GM21717 (cell line): Measurements from ENCODE around the gene TMEM132C.
"Not testable (repeated sequence)": the region's sequence is repeated elsewhere in the genome, so short reads cannot be mapped to it uniquely, and the experiment has no call there.

ENCODE experiments used
- ATAC-seq: cut with Tn5 transposase; IDR thresholded peaks from one replicate; pipeline ENCODE4 v1.9.1; 2021; ENCODE audit warnings: mild to moderate bottlenecking, moderate library complexity; ENCODE audit not compliant: unreplicated experiment

The TMEM132C gene

DNA sequence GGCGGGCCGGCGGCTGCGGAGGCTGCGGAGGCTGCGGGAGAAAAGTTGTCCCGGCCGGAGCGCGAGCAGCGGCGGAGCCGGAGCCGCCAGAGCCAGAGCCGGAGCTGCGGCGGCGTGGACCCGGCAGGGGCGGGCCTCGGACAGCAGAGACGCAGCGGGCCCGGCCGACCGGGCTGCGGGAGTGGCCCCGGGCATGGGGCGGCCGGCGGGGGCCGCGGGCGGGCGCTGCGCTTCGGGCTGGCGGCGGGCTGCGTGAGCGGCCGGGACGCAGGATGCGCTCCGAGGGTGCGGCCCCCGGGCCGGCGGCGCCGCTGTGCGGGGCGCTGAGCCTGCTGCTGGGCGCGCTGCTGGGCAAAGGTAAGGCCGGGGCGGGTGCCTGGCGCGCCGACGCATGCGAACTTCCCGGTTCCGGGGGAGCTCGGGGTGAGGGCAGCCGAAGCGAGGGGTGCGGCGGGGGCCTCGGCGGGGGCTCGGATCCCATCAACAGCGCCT lies at the start of gene TMEM132C:
Gene TMEM132C (plus strand): TSS at position 40 of the 492 bp plus-strand sequence. CDS start 233 bp downstream, at position 273.
- no peak for ATAC-seq

DNA sequence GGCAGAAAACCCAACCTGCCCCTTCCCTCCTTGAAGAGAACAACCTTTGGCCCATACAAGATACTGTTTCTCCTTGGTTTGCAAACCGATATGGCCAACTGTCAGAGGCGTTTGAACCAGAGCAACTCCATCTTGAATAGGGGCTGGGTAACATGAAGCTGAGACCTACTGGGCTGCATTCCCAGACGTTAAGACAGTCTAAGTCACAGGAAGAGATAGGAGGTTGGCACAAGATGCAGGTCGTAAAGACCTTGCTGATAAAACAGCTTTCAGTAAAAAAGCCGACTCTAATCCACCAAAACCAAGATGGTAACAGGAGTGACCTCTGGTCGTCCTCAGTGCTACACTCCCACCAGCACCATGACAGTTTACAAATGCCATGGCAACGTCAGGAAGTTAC lies 42.7 kb upstream of the TMEM132C start:
- no peak for ATAC-seq

DNA sequence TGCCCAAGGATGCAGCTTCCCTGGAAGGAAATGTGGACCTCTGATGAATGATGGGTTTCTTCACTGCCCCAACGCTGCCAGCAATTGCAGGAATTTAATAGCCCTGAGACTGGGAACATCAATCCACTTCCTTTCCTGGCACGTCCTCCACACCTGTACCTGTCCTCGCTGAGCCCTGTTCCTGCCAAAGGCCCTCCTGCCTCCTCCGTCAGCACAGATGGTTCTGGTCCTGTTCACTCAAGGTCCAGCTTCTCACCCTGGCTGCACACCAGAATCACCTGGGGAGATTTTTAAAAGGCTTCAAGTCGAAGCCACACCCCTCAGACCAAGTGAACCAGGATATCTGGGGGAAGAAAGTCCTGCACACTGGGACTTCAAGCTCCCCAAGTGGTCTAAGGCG lies 38.4 kb upstream of the TMEM132C start:
- ATAC-seq: no peak

DNA sequence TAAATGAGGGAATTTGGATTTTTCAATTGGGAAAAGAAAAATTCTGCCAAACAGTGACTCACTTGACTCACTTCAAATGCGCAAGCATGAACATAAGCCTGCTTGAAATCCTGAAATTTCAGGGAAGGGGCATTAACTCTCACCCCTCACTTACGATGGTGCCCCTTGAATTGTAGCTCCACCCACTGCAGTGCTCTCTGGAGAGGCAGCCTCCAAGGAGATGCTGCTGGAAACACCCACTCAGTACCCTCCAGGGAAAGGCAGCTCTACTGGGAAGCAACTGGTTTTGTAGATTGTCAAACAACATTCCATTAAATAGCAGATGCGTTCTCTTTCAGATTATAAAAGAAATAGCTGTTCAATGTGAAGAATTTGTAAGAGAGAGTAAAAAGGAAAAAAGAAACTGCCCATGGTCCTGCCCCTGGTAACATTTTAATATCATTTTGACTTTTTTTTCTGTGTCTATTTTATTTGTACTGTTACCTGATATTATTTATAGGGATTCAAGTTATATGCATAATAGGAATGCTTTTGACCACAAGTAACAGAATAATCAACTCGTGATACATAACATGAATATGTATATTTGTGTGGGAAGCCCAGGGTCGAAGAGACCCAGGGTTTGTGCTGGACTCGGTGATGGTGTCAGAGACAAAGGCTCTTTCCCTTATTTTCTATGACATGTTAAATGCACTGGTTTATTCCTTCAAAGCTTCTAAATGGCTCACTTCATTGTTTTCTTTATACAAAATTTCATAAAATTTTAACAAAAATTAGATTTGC lies 31.1 kb upstream of the TMEM132C start:
- ATAC-seq: no peak

DNA sequence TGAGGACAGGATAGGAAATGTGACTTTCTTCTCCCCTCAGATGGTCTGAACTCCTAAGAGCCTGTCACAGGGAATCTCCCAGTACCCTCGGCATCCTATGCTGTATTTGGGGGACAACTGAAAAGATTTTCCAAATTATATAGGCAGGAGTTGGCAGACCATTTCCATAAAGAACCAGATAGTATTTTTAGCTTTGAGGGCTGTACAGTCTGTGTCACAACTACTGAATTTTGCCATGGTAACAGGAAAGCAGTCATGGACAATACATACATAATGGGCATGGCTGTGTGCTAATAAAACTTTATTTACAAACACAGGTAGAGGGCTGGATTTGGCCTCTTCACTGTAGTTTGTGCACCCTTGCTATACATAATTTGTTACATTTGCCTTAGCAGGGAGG lies 30.4 kb upstream of the TMEM132C start:
- no peak for ATAC-seq

DNA sequence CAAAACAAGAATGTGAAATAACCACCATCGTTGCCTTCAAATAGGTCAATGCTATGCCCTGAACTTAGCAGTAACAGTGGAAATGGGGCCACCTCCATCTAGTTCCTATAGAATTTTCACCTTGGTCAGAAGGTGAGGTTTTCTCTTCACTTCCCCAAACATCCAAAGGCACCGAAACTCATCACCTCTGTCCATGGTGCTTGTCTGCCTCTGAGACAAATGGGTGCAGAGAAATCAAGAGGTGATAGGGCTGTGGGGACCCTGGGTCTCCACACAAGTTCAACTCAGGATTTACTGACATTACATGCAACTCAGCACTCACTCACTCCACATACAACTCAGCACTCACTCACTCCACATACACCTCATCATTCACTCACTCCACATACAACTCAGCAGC lies 26.2 kb upstream of the TMEM132C start:
- ATAC-seq: no peak

DNA sequence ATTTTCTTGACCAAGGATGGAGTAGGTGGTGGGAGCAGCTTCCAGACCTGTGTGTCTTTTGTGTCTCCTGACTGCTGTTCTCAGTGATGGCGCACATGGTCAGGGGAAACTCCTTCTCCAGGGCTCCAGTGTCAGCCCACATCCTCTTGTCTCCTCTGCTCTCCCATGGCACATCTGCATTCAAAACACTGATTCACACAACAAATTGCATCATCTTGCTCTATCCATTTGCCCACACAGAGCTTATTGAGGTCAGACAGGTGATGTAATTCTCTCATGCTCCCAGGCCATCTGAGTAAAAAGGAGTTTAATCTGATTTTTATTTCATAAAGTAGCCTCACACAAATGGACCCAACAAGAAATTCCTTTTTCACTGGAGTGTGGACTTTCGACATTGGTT lies 21.8 kb upstream of the TMEM132C start:
- ATAC-seq: no peak

DNA sequence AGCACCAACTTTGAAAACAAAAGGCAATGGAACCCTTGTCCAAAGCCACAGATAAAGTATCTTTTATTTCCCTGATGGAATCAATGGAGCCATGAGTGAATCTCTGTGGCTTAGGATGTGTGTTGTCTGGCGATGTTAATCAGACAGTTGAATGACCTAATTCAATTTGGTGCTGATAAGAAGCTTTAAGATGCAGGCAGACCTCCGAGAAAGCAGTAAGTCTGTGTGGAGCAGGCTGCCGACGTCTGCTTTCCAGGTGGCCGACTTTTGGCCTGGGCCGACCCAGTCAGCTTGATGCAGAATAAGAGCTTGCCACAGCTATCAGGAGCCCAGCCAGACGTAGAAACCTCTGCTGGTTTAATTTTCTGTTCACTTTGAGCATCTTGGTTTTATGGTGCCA lies 21.1 kb upstream of the TMEM132C start:
- ATAC-seq: no peak

DNA sequence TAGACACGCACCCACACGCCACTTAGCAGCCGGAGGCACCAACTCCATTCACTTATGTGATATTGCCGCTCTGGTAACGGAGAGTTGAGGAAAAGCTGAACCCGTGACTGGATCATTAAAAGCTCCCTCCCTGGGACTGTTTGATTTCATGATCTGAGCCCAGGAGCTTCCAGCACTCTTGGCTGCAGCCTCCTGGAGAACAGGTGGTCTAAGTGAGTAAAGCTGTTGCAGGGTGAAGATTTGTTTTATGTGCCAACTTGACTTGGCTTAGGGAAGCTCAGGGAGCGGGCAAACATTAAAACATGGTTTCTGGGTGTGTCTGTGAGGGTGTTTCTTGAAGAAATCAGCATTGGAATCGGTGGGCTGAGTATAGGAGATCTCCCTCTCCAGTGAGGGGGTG lies 16.9 kb upstream of the TMEM132C start:
- ATAC-seq: no peak

DNA sequence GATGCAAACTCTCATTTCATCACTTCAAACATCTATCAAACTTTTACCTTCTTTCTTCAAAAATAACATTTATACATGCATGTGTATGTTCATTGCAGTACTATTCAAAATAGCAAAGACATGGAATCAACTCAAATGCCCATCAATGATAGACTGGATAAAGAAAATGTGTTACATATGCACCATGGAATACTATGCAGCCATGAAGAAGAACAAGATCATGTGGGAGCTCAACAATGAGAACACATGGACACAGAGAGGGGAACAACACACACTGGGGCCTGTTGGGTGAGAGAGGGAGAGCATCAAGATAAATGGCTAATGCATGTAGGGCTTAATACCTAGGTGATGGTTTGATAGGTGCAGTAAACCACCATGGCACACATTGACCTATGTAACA lies 13.1 kb upstream of the TMEM132C start:
- not testable (repeated sequence) for ATAC-seq

DNA sequence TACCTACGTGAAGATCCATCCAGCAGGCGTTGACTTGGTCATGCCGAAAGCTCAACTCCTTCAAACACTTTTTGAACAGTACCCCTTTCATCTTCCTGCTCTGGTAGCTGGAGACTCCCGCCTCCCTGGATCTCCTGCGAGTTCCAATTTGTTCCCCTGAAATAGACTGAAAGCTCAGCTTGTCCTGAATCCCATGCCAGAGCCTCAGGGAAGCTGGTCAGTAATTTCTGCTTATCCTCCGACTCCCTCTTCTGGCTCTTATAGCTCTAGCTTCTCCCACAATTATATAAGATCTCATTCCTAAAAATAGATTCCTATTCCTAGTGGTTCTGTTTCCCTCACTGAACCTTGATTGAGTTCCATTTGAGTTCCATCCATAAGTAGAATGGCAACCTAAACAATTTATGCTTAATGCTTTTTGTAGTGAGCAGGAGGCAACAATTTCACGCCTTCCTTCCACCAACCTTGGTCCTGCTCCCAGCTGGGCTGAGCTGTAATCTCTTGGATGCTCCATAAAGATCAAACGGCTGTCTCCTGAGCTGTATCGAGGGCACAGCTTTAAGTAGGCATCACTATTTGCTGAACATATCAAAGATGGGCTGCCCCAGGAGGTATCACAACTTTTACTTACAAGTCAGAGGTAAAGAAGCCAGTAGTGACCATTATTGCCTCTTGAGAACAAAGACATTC lies 8.0 kb upstream of the TMEM132C start:
- no peak for ATAC-seq

DNA sequence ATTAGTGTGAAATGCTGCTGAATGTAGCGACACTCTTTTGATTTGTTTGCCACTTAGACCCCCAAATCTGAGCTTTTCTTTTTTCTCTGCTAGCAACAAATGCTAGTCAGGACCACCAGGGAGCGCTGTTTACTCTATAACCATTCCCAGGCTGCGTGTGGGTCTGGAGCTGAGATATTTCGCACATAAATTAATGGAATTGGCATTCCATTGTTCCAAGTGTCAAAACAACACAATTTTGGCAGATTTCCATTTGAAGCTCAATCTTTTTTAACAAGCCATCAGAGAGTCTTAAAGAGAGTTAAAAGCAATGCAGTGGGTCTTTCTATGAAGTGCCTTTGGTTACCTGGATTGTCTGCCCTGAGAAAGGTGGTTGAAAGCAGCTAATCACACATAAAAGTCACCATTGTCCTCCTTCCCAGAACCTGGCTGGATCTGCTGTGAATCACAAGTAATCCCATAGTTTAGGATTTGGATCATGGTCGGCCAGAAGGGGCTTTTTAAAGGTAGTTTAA lies 7.4 kb upstream of the TMEM132C start:
- ATAC-seq: no peak

DNA sequence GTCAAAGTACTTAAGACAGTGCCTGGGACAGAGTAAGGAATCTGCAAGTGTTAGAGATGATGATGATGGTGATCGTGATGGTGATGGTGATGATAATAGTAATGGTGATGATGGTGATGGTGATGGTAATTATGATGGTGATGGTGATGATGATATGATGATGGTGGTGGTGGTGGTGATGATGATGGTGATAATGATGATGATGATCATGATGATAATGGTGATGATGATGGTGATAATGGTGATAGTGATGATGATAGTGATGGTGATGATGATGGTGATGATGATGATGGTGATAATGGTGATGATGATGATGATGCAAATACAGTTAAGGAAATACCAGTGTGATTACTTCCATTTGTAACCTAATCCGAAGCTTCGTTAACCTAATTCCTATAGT lies 5.2 kb upstream of the TMEM132C start:
- ATAC-seq: no peak

DNA sequence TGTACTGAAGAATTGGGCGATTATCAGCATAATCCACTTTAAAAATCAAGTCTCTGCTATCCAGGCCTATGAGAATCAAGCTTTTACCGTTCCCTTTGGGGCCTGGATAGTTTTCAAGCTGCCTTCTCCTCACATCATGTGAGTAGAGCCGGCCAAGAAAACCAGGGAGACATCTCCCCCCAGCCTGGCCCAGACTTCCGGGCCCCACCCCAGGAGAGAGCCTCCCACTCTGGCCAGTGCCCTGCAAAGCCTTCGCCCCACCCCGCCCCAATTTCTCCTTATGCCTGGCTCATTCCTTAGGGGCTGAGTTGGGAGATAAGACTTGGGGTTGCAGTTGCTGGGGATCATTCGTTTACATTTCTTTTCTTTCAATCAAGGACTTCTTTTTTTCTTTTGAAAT lies 1.4 kb upstream of the TMEM132C start:
- no peak for ATAC-seq

DNA sequence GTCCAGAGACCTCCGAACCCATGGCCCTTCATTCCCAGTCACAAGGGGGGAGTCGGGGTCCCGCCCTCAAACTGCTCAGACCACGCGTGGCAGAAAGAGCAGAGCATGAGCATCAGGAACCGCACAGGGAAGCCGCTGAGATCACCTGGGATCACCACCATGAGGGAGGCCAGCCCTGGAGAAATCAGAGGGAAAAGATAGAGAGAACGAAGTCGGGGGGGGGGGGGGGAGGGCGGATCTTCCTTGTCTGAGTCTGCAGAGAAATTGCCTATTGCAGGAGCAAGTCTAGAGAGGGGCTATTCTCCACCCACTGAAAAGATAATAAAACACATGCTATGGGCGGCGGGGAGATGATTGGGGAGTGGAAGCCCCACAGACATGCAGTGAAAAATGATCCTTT lies 884 bp upstream of the TMEM132C start:
- no peak for ATAC-seq

DNA sequence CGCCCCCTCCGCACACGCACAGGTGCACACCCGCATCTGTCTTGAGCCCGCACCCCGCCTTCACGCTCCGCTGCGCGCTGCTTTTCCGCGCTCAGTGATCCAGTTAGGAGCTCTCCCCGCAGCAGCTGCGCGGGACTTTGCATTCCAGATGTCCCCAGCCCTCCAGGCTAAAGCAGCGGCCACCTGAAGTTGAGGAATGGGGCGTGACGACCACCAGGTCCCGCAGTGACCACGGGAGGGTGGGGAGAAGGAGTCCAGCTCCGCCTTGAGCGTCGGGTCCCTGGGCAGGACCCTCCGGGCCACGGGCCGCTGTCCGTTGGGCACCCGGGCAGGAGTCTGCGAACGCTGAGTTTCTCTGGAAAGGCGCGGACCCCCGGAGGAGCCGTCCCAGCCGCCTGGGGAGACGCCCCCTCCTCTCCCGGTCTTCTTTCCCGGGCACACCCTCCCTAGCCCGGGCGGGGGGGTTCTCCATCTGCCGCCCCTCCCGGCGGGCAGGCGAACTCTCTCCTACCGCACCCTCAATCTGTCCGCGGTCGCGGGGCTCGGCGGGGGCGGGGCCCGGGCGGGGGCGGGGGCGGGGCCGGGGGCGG lies 334 bp upstream of the TMEM132C start:
- ATAC-seq: no peak

DNA sequence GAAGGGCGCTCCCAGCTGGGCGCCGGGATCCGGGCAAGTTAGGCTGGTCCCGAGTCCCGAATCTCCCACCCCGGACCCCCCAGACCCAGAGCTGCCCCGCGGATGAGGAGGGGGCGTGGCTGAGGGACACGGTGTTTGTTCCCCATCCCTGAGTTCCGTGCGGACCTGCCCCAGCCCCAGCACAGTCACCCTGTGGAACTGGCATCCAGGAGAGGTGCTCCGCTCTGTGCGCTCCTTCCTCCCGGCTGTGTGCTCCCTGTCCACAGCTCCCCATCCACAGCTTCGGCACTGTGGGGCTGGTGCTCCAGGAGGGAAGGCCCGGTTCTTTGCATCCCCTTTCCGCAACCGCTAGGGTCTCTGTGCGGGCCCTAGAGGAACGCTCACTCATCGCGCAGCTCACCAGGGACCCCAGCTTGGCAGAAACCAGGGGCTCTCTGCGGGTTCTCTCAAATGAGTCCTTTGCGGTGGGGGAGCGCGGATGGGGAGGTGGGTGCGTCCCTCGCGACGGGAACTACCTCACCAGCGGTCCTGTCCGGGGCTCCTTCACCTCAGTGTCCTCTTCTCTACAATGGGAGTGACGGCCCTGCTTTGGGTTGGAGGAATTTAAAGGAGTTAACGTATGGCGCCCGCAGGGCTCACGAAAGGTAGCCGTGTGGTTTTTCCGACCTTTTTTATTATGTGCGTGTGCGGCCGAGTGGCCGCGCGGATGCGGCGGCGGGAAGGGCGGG lies 845 bp downstream of the TMEM132C start:
- ATAC-seq: no peak

DNA sequence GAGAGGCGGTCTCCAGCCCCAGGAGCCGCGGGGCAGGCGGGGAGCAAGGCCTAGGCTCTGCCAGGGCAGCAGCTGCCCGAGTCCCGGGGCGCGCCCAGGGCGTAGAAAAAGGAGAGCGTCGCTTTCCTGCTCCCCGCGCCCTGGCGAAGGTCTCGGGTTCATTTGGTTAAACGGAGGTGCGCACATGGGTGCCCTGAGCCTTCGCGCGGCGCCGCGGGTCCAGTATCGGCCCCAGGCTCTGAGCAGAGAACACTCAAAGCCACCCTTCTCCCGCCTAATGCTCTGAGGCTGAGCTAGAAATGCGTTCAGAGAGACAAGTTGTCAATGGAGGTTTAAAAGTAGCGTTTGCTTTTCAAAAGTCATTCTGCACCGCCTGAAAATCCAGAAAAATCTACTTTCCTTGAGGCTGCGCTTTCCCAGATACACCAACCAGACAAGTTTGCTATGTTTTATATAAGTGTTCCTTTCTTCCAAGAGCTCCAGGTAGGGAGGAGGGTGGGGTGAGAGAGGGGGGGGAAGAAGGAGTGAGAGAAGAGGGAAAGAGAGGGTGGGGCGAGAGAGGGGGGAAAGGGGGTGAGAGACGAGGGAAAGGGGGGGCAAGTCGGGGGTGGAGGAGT lies 1.5 kb downstream of the TMEM132C start:
- no peak for ATAC-seq

DNA sequence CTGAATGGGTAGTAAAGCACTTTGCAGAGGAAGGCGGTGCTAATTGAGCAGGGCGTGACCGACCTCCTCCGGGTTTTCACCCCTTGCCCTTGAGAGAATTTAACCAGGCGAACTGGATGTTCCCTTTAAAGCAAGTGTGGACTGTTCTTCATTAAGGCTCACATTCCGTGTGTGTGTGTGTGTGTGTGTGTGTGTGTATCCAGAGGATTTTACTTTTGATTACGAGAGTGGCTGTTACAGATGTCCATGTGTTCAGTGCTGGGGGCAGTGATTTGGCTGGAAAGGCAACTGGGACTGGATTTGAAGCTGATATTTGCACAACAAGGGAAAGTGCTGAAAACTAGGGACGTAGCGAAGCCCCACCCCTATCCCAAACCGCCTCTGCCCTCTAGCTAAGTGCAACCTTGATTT lies 2.2 kb downstream of the TMEM132C start:
- ATAC-seq: no peak

DNA sequence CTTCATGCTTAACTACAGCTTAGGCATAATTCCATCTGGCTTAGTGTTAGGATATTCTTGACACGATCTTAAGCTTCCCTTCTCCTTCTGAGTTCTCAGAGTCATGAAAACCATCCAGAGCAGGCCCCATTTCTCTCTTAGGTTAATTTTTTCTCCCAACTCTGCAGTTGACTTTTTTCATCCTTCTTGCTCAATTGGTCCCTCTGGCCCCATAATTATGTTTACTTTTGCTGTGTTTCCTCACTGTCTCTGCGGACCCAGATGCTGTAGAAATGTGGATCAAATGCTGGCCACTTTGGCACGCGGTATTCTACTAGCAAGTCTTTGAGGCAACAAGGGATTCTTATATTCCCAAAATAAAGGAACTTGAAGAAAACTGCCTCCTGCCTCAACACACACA lies 9.5 kb downstream of the TMEM132C start:
- ATAC-seq: no peak

DNA sequence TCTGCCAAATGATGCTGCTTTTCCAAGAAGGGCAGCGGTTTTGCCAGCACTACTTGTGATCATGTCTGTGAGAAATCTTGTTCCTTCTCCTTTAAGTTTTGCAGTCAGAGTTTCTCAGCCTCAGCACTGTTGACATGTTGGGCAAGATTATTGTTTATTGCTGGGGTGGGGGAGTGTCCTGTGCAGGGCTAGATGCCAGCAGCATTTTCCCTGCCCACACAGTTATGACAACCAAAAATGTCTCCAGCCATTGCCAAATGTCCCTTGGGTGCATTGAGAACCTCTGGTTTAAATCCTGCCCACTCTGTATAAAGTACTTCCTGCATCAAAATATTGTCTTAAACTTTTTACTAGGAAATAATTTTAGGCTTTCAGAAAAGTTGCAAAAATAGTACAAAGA lies 20.0 kb downstream of the TMEM132C start:
- ATAC-seq: no peak
